Stimulated activated CD4-positive, alpha-beta T cell treated with anti-CD3 and anti-CD28 coated beads, Interleukin-2, amount 100 ng/mL, for 4 hours (primary cell): ENCODE results near the gene DPYSL4.
"Not testable (repeated sequence)": the region's sequence is repeated elsewhere in the genome, so short reads cannot be mapped to it uniquely, and the experiment has no call there.

Source experiments
- DNase-seq: peaks from one replicate; pipeline ENCODE4 v3.0.0-alpha.2; 2020; ENCODE audit warnings: low read depth

The DPYSL4 gene

DNA sequence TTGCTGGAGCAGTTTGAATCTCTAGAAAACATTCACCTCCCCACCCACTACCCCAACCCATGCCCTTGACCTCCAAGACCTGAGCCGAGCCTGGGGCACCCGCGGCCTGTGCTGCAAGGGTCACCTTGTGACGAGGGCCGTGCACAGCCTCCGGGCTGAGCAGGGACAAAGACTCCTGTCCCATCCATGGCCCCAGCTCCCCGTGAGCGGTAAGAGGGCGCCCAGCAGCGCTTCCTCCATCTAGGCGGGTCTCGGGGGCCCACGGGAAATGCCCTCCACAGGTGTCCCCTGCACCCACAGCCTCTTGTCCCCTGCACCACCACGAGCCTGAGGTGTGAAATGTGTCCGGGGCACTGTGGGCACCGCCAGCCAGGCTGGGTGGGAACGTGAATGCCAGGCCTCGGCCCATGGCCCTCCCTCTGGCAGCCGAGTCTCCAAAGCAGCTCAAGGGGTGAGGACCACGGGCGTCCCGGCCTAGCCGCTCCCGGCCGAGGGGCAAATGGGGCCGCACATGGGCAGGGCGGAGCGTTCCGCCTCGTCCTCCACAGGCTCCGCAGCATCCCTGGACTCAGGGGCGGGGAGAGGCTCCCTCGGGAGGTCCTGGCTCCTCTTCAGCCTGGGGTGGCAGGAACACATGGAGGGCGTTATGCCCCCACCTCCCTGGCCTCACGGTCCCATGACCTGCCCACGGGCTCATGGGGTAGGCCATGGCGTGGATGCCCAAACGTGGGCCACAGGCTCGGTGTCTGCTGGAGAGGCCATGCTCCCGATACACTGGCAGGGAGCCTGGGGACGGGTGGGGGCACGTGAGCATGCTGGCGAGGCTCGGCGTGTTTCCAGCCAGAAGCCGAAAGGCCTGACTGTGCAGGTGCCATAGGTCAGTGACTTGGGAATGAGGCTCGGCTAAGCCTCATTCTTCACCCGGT lies 21.1 kb downstream of the DPYSL4 start:
- no peak for DNase-seq

DNA sequence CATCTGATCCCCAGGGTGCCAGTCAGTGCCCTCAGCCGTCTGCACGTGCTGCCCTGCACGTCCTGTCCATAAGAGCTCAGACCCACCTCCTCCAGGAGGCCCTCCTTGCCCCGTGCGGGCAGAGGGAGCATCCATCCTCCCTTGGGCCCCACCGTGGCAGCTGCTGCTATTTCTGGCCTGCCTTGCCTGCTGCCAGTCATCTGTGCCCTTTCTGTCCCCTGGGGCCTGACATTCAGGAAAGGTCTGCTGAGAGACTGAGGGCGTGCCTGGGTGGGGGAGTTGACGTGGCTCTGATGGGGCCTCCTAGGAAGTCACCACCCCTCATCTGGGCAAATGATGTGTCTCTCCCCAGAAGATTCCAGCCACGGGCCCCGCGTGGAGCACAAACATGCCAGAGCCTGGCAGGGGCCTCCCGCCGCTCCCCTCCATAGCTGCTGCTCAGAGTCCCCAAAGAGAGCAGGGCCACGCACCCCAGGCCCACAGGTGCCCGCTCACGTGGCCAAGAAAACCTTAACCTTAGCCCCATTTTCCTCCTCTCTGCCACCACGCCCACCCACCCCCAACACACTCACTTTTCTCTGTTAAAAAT lies 21.8 kb downstream of the DPYSL4 start:
- DNase-seq = no peak

DNA sequence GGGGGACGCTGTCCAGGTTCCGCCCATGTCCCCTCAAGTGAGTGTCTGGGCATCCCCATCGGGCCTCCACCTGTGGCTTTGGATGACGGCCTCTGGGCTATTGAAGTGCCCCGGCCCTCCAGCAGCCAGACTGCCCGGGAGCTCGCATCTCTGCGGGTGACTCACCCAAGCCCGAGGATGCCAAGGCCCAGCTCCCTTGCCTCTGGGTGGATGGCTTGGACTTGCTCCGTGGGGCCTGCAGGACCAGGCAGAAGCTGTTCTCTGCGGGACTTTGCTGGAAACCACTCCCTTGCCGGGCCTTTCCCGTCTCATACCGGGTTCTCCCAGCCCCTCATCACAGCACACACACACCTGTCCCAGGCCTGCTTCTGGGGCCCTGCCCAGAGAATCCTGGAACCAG lies 22.4 kb downstream of the DPYSL4 start:
- DNase-seq = no peak

DNA sequence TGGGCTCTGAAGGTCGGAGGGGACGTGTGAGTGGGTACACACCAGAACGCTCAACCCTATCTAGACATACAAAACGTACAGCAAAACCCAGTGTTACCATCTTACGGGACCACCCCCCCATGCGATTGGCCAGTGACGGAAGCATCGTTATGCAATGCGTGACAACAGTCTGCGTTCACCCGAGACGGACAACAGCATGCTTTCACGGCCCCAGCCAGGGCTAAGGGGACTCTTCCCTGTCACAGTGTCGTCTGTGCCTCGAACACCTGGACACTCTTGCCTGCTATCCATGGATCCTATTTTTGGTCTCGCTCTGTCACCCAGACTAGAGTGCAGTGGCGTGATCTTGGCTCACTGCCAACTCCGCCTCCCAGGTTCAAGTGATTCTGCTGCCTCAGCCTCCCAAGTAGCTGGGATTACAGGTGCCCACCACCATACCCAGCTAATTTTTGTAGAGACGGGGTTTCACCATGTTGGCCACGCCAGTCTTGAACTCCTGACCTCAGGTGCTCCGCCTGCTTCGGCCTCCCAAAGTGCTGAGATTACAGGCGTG lies 23.3 kb downstream of the DPYSL4 start:
- no peak for DNase-seq

DNA sequence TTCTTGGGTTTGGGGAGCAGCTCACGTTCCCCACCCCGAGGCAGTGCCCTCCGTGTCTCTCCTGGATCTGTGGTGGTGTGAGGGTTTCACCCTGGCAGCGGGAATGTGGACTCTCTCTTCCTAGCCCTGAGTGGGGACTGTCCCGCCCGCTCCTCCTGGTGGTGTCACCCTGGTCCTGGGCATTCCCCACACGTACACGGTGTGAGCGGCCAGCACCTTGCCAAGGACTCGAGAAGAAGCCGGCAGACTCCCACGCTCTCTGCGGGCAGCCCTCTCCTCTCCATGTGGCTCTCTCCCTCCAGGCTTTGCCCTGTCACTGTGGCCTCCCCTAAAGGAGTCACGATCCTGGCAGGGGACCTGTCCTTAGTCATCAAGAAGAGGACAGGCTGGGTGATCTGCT lies 24.0 kb downstream of the DPYSL4 start:
- no peak for DNase-seq

DNA sequence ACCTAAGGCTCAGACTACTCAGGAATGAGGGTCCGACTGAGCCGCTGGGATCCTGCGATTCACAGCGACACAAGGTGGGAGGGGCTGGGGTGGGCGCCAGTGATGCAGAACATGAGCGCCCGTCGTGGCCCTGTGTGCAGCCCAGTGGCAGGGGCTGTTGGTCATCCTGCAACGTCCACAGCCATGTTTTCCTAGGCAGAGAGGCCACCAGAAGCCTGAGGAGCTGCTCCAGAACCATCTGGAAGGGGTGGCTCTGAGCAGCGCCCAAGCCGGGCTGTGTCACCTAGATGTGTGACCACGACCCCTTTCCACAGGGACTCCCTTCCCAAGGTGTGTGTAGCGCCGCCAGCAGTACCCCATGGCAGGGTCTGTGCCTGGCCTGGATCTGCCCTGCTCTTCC lies 24.5 kb downstream of the DPYSL4 start:
- no peak for DNase-seq

DNA sequence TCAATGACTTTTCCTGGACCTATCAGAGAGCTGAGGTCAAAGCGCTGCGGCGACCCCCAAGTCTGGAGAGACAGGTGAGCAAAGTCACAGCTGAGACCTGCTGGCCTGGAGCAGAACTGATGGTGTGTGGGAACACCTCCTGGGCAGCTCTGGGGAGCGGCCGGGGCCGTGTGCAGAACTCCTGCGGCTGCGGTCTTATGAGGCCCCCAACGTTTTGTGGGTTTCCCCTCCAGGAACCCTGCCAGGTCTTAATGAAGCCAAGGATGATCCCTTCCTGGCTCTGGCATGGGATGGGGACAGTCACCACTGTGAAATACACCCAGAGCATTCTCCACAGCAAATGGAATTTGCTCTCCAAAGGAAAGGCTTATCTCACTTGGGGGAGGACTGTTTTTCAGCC lies 26.1 kb downstream of the DPYSL4 start:
- DNase-seq = no peak

DNA sequence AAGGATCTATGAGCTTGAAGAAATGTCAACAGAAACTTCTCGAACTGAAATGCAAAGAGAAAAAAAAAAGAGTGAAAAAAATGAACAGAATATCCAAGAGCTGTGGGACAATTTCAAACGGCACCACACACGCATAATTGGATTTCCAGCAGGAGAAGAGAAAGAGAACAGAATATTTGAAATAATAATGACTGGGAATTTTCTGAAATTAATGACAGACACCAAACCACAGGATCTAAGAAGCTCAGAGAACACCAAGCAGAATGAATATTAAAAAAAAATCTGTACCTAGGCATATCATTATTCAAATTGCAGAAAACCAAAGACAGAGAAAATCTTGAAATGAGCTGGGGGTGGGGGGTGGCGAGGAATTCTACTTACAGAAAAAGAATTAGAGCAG lies 27.2 kb downstream of the DPYSL4 start:
- DNase-seq = no peak

DNA sequence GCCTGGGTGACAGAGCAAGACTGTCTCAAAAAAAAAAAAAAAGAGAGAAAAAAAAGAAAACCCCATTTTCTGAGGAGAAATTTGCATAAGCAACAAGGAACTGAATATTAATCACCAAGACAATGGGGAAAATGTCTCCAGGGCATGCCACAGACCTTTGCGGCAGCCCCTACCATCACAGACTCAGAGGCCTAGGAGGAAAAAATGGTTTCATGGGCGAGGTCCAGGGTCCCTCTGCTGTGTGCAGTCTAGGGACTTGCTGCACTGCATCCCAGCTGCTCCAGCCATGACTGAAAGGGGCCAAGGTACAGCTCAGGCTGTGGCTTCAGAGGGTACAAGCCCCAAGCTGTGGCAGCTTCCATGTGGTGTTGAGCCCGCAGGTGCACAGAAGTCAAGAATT lies 29.7 kb downstream of the DPYSL4 start:
- not testable (repeated sequence) for DNase-seq

DNA sequence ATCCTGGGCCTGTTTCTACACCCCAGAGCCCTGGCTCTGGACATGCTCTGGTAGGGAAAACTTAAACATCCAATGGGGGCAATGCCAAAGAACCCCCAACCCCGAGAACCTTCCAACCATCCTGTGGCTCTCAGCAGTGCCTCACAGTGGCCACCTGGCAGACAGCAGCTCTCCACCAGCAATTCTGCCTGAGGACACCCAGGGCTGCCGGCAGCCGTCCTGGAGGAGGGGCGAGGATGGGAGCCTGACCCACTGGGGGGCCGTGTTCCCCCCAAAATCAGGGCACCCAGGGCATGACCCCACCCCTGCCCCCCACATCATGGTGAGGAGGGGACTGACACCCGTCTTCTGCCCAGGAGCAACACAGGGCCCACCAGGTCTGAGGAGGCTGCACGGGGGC lies 32.7 kb downstream of the DPYSL4 start:
- no peak for DNase-seq

DNA sequence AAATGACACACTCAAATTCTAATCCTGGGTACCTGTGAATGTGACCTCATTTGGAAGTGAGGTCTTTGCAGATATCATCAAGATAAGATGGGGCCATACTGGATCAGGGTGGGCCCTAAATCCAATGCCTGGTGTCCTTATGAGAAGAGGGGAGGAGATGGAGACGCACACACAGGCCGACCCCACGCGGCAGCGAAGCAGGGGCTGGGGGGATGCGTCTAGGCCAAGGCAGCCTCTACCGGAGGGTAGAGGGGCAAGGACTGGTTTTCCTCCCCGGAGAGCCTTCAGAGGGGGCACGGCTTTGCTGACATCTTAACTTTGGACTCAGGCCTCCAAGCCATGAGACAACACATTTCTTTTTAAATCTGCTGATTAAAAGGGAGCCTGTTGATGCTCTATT lies 33.3 kb downstream of the DPYSL4 start:
- DNase-seq = no peak

DNA sequence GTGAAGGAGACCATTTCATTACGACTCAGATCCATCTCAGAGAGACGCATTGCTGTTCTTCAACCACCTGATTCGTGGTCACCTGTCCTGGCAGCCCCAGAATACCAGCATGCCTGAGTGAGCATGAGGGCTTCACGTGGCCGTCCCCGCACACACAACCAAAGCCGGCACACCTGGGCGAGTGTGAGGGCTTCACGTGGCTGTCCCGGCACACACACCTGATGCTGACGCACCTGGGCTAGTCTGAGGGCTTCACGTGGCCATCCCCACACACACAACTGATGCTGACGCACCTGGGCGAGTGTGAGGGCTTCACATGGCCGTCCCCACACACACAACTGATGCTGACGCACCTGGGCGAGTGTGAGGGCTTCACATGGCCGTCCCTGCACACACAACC lies 34.2 kb downstream of the DPYSL4 start:
- not testable (repeated sequence) for DNase-seq

DNA sequence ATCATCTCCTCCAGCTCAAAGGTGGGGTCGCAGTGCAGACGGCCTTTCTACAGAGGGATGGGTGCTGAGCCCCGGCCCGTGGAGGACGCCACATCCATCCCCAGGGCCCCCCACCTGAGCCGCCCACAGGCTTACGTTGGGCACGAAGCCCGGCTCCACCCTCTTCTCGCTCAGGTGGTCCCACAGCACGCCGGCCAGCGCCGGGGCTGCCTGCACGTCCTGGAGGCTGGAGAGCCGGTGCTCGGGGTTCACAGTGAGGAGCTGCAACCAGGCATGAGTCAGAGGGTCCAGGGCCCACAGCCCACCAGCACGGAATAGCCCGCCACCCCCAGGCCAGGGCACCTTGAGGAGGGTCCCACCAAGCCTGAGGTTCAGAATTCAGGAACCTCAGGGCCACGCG lies 36.0 kb downstream of the DPYSL4 start:
- DNase-seq = no peak

DNA sequence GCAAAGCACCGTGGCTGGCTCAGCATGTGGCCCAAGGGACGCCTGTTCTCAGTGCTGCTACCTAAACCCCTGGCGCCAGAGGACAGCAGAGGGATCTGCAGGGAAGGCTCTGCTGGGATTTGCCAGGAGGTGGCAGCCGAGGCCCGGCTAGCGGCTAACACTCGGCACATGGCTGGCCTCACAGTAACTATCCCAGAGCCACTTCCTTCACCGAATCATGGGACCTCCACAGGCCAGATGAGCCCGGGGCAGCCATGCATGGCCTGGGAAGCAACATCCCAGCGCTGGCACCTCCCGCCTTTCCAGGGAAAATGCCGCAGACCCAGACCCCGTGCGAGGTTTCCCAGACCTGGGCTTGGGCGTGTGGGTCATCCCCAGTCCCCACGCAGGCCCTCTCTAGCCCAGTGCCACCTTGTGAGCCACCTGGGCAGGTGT lies 36.4 kb downstream of the DPYSL4 start:
- peak; percentile 55 for DNase-seq

DNA sequence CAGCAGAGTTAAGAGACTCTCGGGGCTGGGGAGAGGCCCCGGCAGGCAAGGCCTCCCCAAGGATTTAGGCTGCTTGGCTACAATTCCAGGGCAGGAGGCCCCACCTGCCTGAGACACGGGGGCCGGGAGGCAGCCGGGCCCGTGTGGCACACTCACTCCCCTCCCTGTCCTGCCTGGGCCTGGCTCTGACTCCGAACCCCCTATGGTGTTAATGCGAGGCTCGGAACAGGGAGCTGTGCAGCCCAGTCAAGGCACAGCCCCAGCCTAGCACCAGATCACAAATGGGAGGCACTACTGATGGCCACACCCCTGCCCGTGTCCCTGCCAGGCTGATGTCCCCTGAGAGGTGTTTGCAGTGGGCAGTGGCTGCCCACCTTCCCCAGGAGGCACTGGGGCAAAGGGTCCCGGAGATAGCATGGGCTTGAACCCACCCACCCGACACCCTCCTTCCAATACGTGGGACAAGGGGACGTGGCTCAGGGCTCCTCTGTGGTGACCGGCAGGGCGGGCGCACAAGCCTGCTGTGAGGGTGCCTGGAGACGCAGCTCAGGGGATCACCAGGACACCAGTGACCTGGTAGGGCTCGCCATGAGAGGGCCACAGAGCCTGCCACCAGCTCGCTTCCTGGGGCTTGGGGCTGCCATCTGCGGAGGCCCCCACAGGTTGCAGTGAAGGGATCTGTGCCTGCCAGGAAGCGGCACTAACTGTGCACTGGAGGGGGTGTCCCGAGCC lies 37.0 kb downstream of the DPYSL4 start:
- DNase-seq = no peak

DNA sequence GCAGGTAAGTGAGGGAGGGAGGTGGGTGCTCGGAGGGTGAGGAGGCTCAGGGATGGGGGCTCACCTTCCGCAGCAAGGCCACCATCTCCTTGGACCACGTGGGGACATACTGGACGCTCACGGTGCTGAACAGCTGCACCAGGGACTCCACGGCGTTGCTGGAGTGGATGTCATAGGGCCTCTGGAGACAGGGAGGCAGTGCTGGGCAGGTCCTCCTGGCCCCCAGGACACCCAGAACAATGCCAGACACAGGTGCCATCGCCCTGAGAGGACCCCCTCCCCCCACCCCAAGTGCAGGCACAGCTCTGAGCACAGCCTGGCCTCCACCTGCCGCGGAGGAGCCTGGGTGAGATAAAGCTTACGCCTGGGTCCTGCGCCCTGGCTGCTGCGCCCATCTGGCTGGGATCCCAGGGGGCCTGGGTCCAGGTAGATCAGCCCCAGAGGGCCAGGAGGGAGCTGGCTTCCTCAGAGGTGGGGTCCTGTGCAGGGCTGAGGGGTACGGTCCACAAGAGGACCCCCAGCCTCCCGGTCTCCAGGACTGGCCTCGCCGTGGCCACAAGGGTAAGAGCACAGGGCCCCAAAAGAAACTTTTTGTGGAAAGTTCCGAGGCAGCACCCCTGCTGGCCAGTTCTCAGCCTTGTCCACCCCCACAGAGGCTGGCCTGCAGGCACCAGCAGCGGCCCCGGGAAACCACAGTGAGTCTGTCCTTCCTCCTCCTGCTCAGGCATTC lies 37.8 kb downstream of the DPYSL4 start:
- no peak for DNase-seq

DNA sequence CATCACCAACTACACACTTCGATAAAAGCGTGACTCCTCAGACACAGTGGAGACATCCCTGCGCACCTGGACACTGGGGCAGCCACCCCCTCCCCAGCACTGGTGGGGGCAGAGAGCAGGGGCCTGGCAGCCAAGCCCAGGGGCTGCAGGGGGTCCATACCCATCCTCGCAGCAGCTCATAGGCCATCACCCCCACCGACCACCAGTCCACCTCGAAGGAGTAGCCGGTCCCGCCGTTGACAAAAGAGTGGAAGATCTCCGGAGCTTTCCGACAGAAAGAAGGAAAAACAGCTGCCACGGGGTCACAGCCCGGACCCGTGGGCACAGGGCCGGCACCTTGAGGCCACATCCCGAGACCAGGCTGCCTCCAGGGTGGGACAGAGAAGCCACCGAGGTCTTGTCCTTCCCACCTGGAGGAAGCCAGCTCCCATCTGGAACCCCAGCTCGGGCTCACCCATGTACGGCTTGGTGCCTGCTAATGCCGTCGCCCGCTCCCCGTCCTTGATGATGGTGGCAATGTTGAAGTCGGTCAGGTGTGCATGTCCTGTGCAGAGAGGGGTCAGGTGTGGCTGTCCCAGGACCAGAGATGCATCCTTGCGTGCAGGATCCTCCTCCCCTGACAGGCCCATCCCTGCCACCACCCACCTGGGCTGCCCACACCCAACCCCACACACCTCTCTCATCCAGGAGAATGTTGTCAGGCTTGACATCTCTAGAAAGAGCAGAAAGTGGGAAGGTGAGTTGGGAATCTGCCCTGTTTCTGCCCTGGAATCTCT lies 38.5 kb downstream of the DPYSL4 start:
- DNase-seq = no peak

DNA sequence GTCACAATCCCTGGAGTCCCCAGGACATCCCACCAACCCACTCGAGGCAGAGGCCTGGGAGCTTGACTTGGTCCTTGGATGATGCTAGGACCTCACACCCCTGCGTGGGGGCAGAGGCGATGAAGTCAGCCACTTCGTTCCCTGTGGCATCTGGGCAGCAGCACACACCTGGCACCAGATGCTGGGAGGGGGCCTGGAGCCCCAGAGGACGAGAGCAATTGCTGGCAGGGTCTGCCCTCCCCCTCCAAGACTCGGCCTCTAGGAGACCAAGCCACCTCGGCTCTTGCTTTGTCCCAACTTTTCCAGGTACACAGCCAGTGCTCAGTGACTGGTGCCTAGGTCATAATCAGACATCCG lies 39.1 kb downstream of the DPYSL4 start:
- DNase-seq = no peak

DNA sequence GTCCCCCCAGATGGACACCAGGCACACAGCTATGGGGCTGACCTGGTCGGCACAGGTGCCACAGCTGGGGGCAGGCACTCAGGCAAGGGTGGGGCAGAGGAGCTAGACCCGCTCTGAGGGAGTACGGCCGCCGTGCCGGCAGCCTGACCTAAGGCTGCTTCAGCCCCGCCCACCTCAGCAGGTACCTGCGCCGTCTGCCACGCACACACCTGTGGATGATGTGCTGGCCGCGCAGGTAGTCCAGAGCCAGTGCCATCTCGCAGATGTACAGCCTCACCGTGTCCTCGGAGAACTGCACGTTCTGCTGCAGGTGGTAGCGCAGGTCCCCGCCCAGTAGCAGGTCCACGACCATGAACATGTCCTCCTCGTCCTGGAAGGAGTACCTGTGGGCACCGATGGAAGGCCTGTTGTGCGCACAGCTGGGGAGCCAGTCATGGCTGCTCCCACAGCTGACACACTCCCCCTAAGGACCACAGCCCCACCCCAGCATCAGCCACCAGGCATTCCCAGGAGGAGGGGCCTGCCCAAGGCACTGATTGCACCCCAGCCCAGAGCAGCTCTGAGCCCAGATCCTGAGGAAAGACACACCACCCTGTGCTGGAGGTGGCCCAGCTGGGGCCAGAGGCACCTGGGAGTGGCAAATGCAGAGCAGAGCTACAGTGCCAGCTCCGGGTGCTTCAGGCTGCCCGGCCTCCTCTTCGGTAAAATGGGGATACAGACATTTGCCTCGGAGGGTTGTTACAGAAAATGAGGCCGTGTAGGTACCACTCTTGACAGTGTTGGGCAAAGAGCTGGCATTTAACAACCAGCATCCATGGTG lies 40.0 kb downstream of the DPYSL4 start:
- DNase-seq = no peak

DNA sequence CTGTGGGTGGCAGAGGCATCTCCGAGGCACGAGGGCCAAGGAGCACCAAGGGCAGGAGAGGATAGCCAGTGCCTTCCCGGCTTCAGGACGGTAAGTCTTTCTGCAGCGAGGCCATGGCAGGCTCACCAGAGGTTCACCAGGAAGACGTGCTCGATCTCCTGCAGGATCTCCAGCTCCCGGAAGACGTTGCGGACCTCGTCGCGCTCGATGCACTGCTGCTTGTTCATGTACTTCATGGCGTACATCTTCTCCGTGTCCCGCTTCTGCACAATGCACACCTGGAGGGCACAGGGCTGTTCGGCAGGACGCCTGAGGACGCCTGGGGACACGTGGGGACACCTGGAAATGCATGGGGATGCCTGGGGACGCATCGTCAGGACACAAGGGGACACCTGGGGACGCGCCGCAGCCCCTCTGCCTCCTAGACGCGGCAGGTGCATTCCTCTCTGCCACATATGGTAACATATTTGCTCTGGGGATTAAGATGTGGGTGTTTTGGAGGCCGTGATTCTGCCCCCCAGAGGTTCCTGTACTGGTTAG lies 41.2 kb downstream of the DPYSL4 start:
- no peak for DNase-seq
